Activated B cell treated with CpG ODN at 0.5 μM for 24 hours (primary cell): ENCODE data around the gene FREY1. TPM values are rescaled to one million over a fixed set of nuclear protein-coding genes. Genes with fewer than 3 reads are reported as not detected.

Source experiments
- ATAC-seq: fragments of 200-7000 bp; cut with Tn5 transposase; one replicate; pipeline ENCODE4 v1.10.0; 2021; ENCODE audit warnings: low read depth, mild to moderate bottlenecking, moderate library complexity
- CTCF ChIA-PET: fragments of 350-600 bp; sonication (Branson Sonifier 250); formaldehyde crosslinking; loops from one replicate; lab custom pipeline; 2021; ENCODE audit warnings: antibody characterized with exemption; lab: Charles Lee
- POLR2A ChIA-PET: fragments of 350-600 bp; sonication (Branson Sonifier 250); formaldehyde crosslinking; loops from one replicate; lab custom pipeline; 2021; ENCODE audit warnings: antibody characterized with exemption; lab: Charles Lee
- DNase-seq: peaks from one replicate; pipeline ENCODE4 v3.0.0; 2022
- H3K27ac Mint-ChIP-seq: one replicate; pipeline ENCODE4 v1.8.0; 2020; ENCODE audit warnings: mixed read lengths
- H3K27me3 Mint-ChIP-seq: one replicate; pipeline ENCODE4 v1.8.0; 2021; ENCODE audit warnings: mixed read lengths
- H3K36me3 Mint-ChIP-seq: one replicate; pipeline ENCODE4 v1.8.0; 2021; ENCODE audit warnings: low read depth, mixed read lengths
- H3K4me1 Mint-ChIP-seq: one replicate; pipeline ENCODE4 v1.8.0; 2021; ENCODE audit warnings: mixed read lengths
- H3K4me3 Mint-ChIP-seq: one replicate; pipeline ENCODE4 v1.8.0; 2020; ENCODE audit warnings: mild to moderate bottlenecking, mixed read lengths
- H3K9me3 Mint-ChIP-seq: one replicate; pipeline ENCODE4 v1.8.0; 2020; ENCODE audit warnings: mixed read lengths
- intact Hi-C: fragments of 100-400 bp; cut with micrococcal nuclease; formaldehyde crosslinking; loops from one replicate; pipeline ENCODE4 v1.15.1; 2024
- total RNA-seq: library from RNA; stranded (reverse); gene quantifications from 2 replicates; pipeline ENCODE4 v1.2.3, GENCODE V29; 2022
- TF ChIP-seq, protein P1 (sequence below): fragments of 200-600 bp; IDR thresholded peaks from one replicate; pipeline ENCODE4 v1.8.0; 2022; ENCODE audit warnings: antibody characterized with exemption, mild to moderate bottlenecking

FREY1 gene
- total RNA-seq, 1 donor from 2014 or later = 4.6 TPM

DNA sequence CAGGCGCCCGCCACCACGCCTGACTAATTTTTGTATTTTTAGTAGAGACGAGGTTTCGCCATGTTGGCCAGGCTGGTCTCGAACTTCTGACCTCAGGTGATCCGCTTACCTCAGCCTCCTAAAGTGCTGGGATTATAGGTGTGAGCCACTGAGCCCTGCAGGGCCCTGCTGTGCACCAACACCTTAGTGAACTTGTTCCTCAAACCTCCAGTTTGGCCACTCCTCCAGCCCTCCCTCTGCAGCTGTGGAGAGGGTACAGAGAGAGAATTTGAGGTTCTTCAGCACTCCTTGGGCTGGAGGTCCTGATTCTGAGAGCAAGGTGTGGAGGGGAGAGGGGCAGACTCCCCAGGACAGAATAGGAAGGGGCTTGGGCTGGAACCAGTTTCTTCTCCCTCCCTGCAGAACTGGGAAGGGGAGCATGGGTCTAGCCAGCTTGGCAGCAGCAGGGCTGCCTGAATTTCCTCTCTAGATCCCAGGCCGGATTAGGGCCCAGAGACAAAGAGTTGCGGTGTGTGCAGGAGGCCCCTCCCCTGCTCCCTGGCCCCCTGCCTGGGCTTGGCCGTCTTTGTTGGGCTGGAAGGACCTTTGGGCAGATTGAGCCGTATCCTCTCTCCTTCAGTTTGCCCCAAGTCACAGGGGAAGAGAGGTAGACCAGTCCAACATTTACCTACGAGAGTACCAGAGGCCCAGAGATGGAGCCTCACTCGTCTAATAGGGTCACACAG is 12.9 kb upstream of the FREY1 start:
- ATAC-seq (no peak), DNase-seq (no peak)
- H3K36me3 Mint-ChIP-seq = peaks cover 40% of the 10 kb centered on the region
- TF ChIP-seq, protein P1, sequence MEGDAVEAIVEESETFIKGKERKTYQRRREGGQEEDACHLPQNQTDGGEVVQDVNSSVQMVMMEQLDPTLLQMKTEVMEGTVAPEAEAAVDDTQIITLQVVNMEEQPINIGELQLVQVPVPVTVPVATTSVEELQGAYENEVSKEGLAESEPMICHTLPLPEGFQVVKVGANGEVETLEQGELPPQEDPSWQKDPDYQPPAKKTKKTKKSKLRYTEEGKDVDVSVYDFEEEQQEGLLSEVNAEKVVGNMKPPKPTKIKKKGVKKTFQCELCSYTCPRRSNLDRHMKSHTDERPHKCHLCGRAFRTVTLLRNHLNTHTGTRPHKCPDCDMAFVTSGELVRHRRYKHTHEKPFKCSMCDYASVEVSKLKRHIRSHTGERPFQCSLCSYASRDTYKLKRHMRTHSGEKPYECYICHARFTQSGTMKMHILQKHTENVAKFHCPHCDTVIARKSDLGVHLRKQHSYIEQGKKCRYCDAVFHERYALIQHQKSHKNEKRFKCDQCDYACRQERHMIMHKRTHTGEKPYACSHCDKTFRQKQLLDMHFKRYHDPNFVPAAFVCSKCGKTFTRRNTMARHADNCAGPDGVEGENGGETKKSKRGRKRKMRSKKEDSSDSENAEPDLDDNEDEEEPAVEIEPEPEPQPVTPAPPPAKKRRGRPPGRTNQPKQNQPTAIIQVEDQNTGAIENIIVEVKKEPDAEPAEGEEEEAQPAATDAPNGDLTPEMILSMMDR = no peak
- peak overlapping the region; percentile 97 for H3K27ac Mint-ChIP-seq
- peak overlapping the region; percentile 78 for H3K4me3 Mint-ChIP-seq
- H3K9me3 Mint-ChIP-seq = no peaks in the 10 kb centered on the region
- peaks cover 77% of the 10 kb centered on the region for H3K4me1 Mint-ChIP-seq
- H3K27me3 Mint-ChIP-seq = no peaks in the 10 kb centered on the region
- intact Hi-C loops = loop anchor here (5.0 kb wide), 2 partner anchors 113 to 202 kb away; partner anchors contain the start of genes PHF21A and SLC35C1
- ChIA-PET POLR2A (interaction anchor here (8.2 kb wide), 1 partner anchor 14 kb away, joined by 263 read pairs; no protein-coding TSS in a partner anchor), CTCF (no interaction called here)

DNA sequence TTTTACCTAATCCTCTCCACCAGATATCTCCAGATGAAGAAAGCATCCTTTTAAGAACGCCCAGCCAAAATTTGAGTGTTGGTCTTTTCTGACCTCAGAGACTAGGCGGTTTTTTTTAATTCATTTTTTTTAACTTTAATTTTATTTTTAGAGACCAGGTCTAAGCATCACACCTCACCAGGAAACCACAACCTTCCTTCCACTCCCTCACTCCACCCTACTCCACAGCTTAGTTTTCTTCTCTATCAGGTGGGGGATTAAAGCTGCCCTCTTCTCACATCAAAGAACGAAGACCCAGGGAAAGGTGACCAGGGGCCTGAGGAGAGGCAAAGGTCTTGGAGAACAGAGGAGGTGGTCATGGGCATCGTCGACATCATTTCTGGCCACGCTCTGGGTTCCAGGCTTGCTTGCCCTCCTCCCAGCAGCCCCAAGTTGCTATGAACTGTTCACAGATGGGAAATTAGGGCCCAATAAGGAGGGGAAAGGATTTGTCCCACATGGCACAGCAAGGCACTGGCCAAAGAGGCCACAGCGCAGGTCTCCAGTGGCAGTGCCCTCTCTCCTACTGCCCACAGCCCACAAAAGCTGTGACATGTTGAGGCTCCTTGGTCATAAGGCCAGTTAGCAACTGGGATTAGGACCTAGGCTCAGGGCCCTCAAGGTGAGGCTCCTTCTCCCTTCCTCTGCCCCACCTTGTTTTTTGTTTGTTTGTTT is 12.0 kb upstream of the FREY1 start:
- Mint-ChIP-seq H3K4me3 (peak overlapping the region; percentile 94), H3K4me1 (peaks cover 68% of the 10 kb centered on the region), H3K27ac (peak overlapping the region; percentile 97), H3K36me3 (peaks cover 42% of the 10 kb centered on the region), H3K9me3 (no peaks in the 10 kb centered on the region), H3K27me3 (no peaks in the 10 kb centered on the region)
- ChIA-PET CTCF (interaction anchor here (1.3 to 2.0 kb wide), 3 partner anchors 11 to 87 kb away, joined by 7 to 10 read pairs (median 8); no protein-coding TSS in a partner anchor), POLR2A (interaction anchor here (1.9 to 8.2 kb wide), 2 partner anchors 15 to 46 kb away, joined by 12 to 263 read pairs; no protein-coding TSS in a partner anchor)
- ATAC-seq (no peak), DNase-seq (no peak)
- intact Hi-C loops = loop anchor here (1.0 to 5.0 kb wide), 6 partner anchors 11 to 203 kb away; partner anchors contain the start of genes CRY2, MAPK8IP1, PHF21A and SLC35C1
- TF ChIP-seq, protein P1 = no peak

DNA sequence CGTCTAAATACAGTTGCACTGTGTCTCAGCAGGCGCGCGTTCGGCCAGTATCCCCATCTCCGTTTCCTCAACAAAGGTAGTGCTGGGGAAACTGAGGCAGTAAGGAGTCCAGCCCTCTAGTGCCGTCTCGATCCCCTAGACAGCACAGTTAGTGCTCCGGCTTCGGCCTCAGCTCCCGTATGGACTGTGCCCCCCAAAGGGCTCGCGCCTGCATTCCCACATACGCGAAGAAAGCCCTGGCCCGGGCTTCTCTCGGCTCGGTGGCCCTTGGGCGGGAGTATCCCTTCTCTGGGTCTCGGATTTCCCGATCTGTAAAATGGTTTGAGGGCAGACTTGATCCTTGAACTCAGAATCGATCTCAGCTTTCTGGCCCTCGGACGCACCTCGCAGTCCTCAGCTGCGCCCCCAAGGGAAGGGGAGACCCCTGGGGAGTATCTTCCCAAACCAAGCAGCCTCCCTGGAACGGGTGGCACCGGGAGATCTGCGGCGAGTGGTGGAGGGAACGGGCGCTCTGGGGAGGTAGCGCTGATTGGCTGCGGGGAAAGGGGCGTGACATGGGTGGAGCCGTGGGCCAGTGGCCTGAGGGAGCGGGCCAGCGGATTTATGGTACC is 11.4 kb upstream of the FREY1 start:
- POLR2A ChIA-PET = interaction anchor here (0.6 to 8.2 kb wide), 17 partner anchors 7 to 1920 kb away, joined by 3 to 263 read pairs (median 5); partner anchors contain the start of gene CRY2
- ATAC-seq (peak; percentile 26), DNase-seq (peak; percentile 67)
- peaks cover 64% of the 10 kb centered on the region for H3K4me1 Mint-ChIP-seq
- TF ChIP-seq, protein P1 = no peak
- H3K27me3 Mint-ChIP-seq = no peaks in the 10 kb centered on the region
- CTCF ChIA-PET = interaction anchor here (1.0 to 2.0 kb wide), 5 partner anchors 8 to 88 kb away, joined by 3 to 10 read pairs (median 7); no protein-coding TSS in a partner anchor
- intact Hi-C loops = loop anchor here (1.0 to 5.0 kb wide), 6 partner anchors 12 to 204 kb away; partner anchors contain the start of genes CRY2, MAPK8IP1, PHF21A and SLC35C1
- peak overlapping the region; percentile 94 for H3K4me3 Mint-ChIP-seq
- peak overlapping the region; percentile 97 for H3K27ac Mint-ChIP-seq
- H3K36me3 Mint-ChIP-seq = peaks cover 45% of the 10 kb centered on the region
- H3K9me3 Mint-ChIP-seq = no peaks in the 10 kb centered on the region

DNA sequence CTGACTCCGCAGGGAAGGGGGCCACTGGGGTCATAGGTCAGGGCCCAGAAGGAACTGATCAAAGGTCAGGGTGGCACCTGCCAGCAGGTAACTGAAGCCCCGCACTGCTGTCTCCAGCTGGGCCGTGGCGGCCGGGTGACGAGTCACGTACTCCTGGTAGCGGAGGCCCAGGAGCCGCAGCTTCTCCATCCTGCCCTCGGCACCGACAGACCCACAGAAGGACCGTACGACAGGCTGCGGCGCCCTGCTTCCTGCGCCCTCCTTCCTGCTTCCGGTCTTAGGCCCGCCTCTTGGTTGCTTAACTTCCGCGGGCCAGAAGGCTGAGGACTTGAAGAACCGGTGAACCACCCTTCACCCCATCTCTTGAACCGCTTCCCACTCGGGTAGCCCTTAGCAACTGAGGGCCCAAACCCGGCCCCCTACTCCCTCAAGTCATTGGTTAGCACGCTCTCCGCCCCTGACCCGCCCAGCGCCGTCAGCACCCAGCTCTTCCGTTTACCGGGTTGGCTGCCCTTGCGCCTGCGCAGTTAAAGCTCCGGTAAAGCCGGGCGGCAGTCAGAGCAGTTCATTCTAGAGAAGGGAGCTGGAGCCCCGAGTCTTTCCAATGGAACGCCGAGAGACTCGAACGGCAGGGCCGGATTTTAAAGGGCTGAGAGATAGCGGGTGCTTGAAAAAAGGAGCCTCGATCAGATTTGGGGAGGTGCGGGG is 10.7 kb upstream of the FREY1 start, which contains the start of gene PEX16:
PEX16 (minus strand) TSS at position 255 of the 708 bp plus-strand sequence; CDS start at position 189, 66 bp downstream.
- H3K4me3 Mint-ChIP-seq = peak within 1 kb of the TSS; percentile 94
- H3K9me3 Mint-ChIP-seq = no peaks in the 10 kb centered on the region
- TF ChIP-seq, protein P1 = no peak
- H3K4me1 Mint-ChIP-seq = peaks cover 61% of the 10 kb centered on the region
- POLR2A ChIA-PET = interaction anchor here (0.6 to 8.2 kb wide), 21 partner anchors 8 to 1921 kb away, joined by 3 to 263 read pairs (median 5); partner anchors contain the start of genes AMBRA1 and CRY2
- H3K36me3 Mint-ChIP-seq = peaks cover 47% of the 10 kb centered on the region
- intact Hi-C loops = loop anchor here (1.0 to 5.0 kb wide), 9 partner anchors 13 to 700 kb away; partner anchors contain the start of genes ATG13, CRY2, HARBI1 and MAPK8IP1
- no peaks in the 10 kb centered on the region for H3K27me3 Mint-ChIP-seq
- CTCF ChIA-PET = interaction anchor here (1.0 to 2.0 kb wide), 5 partner anchors 9 to 89 kb away, joined by 3 to 10 read pairs (median 7); no protein-coding TSS in a partner anchor
- DNase-seq (peak; percentile 87), ATAC-seq (peak; percentile 85)
- H3K27ac Mint-ChIP-seq = peak within 1 kb of the TSS; percentile 97
